Measurements from ENCODE around the gene NTRK1.

NTRK1 gene

DNA sequence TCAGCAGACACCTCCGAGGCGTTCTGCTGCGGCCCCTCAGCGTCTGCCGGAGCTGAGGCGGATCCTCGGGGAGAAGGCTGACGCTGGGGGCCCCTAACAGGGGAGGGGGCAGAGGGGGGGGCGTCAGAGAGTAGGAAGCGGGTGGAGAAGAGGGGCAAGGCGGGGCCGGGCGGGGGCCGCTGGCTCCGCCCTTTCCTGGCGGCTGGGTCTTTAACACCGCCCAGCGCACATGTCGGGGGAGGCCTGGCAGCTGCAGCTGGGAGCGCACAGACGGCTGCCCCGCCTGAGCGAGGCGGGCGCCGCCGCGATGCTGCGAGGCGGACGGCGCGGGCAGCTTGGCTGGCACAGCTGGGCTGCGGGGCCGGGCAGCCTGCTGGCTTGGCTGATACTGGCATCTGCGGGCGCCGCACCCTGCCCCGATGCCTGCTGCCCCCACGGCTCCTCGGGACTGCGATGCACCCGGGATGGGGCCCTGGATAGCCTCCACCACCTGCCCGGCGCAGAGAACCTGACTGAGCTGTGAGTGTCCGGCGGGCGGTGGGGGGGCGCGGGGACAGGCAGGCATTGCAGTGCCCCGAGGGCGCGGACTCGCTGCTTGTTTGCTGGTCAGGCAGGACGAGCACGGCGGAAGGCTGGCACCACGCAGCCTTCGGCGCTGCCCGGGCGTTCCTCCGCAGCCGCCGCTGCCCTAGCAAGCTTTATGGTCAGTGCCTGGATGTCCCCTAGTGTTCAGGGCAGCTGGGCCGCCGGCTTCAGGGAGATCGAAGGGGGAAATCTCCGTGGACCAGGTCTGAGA lies at the start of gene NTRK1:
NTRK1 (plus strand) TSS at position 238 of the 796 bp plus-strand sequence; CDS start at position 308, 70 bp downstream.
- Histone ChIP-seq H3K36me3 (replicated peaks) (no peaks in the 10 kb centered on the region), H3K27me3 (replicated peaks) (peaks cover 49% of the 10 kb centered on the region), H3K4me3 (ENCODE audit: low read depth, low read length) (peak within 1 kb of the TSS; percentile 34), H3K27ac (no peak within 1 kb of the TSS)
- in situ Hi-C loops (cut with HindIII; ENCODE audit: low pct_ligation_motif_present, low sequenced_read_pairs) = no loop called here
- no peak for DNase-seq
- no peak for TF ChIP-seq CTCF (IDR thresholded peaks at IDR 0.05; ENCODE audit: low read depth, low read length, missing control alignments)

DNA sequence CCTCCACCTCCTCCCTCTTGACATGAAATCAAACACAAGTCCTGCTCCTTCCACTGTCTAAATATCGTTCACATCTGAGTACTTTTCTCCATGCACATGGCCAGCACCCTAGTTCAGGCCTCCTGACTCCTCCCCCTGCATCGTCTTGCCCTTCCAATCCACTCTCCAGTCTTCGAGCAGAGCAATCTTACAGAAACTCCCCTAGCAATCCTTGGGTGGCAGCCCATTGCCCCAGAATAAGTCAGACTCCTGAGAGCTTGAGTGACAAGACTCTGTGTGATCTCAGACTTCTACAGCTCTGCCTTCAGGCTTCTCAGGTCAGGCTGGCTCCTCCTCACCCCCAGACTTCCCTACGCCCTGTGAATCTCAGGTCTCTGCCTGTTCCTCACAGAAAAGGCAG lies 49.5 kb upstream of the NTRK1 start:
- TF ChIP-seq CTCF (IDR thresholded peaks at IDR 0.05; ENCODE audit: low read depth, low read length, missing control alignments) = no peak
- Histone ChIP-seq H3K4me3 (ENCODE audit: low read depth, low read length) (no peak overlapping the region), H3K27me3 (replicated peaks) (no peaks in the 10 kb centered on the region), H3K36me3 (replicated peaks) (no peaks in the 10 kb centered on the region), H3K27ac (no peak overlapping the region)
- DNase-seq = no peak
- in situ Hi-C loops (cut with HindIII; ENCODE audit: low pct_ligation_motif_present, low sequenced_read_pairs) = no loop called here

- no peak overlapping the region for H3K27ac ChIP-seq
- no peak overlapping the region for H3K4me3 ChIP-seq (ENCODE audit: low read depth, low read length)
- no peaks in the 10 kb centered on the region for H3K27me3 ChIP-seq (replicated peaks)
- DNase-seq = no peak
- in situ Hi-C loops (cut with HindIII; ENCODE audit: low pct_ligation_motif_present, low sequenced_read_pairs) = no loop called here
- H3K36me3 ChIP-seq (replicated peaks) = no peaks in the 10 kb centered on the region
- no peak for TF ChIP-seq CTCF (IDR thresholded peaks at IDR 0.05; ENCODE audit: low read depth, low read length, missing control alignments)
These were observed 48.2 kb upstream of the NTRK1 start for GRCh38 chr1:156812293-156812990.

- DNase-seq = no peak
- Histone ChIP-seq H3K27ac (no peak overlapping the region), H3K36me3 (replicated peaks) (no peaks in the 10 kb centered on the region), H3K27me3 (replicated peaks) (no peaks in the 10 kb centered on the region), H3K4me3 (ENCODE audit: low read depth, low read length) (peak overlapping the region; percentile 48)
- in situ Hi-C loops (cut with HindIII; ENCODE audit: low pct_ligation_motif_present, low sequenced_read_pairs) = no loop called here
- no peak for TF ChIP-seq CTCF (IDR thresholded peaks at IDR 0.05; ENCODE audit: low read depth, low read length, missing control alignments)
These were observed 47.4 kb upstream of the NTRK1 start for GRCh38 chr1:156813298-156813697.

GRCh38 chr1:156813750-156814570 lies 46.7 kb upstream of the NTRK1 start:
- peak overlapping the region; percentile 48 for H3K4me3 ChIP-seq (ENCODE audit: low read depth, low read length)
- peak; percentile 63 for TF ChIP-seq CTCF (IDR thresholded peaks at IDR 0.05; ENCODE audit: low read depth, low read length, missing control alignments)
- DNase-seq = no peak
- in situ Hi-C loops (cut with HindIII; ENCODE audit: low pct_ligation_motif_present, low sequenced_read_pairs) = no loop called here
- H3K27ac ChIP-seq = no peak overlapping the region
- no peaks in the 10 kb centered on the region for H3K36me3 ChIP-seq (replicated peaks)
- no peaks in the 10 kb centered on the region for H3K27me3 ChIP-seq (replicated peaks)
